Measurements from ENCODE around the gene GLI3.

The GLI3 gene

DNA sequence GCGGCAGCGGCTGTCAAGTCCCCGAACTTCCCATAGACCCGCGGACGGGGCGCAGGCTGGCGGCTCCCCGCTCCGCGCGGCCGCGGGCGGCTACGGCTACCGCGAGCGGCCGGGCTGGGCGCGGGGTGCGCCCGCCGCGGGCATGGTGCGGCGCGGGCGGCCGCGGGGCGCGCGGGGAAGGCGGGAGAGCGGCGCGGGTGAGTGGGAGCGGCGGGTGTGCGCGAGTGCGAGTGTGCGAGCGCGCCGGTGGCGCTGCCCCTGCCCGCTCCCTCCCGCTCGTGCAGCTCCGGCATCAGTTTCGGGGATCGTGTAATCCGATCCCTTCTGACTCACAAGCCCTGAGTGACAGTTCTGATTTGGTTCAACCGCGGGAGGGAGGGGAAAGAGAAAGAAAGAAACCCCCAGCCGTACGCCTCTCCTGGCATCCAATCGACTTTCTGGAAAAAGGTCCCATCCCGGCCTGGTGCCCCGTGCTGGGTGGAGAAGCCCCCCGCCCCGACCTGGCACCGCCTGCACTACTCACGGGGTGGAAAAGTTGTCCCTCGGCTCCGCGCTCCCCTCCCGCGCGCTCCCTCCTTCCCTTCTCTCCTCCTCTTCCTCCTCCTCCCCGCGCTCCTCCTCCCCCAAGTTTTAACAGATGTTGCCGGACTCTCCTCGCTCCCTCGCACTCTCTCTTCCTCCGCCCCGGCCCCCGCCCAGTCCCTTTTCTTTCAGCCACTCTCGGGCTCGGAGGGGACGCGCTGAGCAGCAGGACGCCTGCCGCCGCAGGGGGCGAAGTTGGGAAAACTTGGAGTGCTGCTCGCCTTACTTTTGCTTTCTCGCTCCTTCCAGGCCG is at the start of gene GLI3:
GLI3 (minus strand) TSS at position 234 of the 835 bp plus-strand sequence. CDS start 13,956 bp downstream, outside the sequence.
- DNase-seq (ENCODE audit: low spot score) = peak; percentile 52

DNA sequence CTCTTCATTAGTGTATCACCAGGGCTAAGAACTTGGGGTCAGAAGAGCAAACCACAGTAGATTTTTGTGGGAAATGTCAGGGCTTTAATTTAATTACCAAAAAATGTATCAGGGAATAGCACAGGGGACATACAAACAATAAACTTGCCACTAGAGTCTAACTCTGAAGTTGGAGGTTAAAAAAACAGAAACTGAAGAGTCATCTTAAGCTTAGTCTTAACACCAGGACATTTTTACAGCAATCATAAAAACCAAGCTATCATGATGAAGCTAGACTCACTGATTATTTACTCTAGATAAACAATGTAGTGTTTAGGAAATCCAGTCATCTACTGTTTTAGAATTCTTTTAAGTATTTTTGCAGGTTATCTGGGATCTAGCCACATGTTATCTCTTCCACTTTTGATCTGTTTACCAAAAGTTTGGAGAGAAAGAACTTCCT is 48.4 kb upstream of the GLI3 start:
- DNase-seq (ENCODE audit: low spot score) = no peak

DNA sequence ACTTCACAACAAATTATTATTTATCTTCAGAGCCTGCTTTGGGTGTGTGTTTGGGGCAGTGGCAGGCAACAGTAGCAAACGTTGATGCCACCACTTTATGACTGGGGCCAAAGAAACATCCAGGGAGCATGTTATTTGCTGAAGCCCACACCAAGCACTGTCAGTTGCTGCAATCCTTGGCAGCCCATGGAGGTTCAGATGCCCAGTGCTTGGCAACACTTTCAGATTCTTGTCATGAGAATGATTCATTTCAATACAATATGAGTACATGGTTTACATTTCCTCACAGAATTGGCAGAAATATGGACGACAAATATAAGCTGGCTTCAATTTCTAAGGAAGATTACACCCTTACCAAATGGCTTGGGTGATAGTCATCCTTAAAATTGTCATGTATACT is 46.5 kb upstream of the GLI3 start:
- no peak for DNase-seq (ENCODE audit: low spot score)

DNA sequence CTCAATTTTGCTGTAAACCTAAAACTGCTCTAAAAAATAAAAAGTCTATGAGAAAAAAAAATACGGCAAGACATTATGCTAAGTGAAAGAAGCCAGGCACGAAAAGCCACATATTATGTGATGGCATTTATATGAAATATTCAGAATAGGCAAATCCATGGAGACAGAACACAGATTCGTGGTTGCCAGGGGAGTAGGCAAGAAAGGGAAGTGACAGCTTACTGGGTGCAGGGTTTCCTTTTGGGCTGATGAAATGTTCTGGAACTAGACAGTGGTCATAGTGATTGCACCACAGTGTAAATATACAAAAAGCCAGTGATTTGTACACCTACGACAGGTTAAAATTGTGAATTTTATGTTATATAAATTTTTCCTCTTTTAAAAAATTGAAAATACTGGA is 41.3 kb upstream of the GLI3 start:
- DNase-seq (ENCODE audit: low spot score) = no peak

- no peak for DNase-seq (ENCODE audit: low spot score)
These were observed 37.0 kb upstream of the GLI3 start for GRCh38 chr7:42274053-42274452.

DNA sequence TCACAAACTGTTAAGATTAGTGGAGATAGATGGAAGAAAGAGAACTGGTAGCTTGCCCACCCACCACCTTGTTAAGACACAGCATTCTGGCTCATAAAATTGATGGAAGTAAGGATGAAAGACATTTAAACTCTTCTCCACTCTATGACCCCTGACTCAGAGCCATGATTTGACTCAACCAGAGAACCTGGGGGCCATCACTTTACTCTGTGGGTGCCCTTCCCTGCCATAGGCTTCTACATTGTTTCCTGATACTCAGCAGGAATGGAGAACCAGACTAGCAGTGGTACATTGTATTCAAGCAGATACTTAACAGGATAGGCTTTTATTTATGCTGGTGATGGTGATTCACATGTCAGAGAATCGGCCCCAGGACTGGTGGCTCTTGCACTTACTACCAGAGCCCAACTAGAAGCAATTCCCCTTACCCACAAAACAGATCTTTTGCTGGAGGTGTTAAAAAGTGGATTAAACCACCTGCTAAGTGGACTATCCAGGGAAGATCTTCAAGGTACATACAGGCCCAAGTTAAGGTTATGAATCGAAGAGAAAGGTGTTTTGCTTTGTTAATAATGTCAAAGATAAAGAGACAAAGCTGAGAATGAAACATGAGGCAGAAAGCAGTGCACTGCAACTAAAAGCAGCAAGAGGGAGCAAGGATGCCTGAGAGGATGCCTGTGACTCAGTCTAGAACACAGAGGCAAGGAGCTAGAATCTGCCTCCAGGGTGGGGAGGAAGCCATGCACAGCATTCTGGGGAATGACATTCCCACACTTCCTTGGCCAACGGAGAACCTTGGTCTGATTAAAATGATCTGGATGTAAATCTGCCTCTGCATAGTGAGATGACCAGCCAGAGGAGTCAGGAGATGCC is 36.0 kb upstream of the GLI3 start:
- no peak for DNase-seq (ENCODE audit: low spot score)

DNA sequence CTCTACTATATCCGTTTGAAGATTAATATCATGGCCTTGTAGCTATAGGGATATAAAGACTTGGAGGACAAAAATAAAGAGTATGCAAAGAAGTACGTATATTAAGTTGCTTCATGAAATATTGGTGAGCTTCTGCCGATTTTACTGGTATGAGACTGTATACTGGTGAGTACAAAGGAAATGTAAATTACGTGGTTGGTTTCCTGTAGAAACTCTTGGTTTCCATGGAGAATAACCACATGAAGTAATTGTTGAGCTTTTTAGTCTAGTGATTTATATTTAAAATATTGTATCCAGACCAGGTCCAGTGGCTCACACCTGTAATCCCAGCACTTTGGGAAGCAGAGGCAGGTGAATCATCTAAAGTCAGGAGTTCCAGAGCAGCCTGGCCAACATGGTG is 32.2 kb upstream of the GLI3 start:
- no peak for DNase-seq (ENCODE audit: low spot score)

- no peak for DNase-seq (ENCODE audit: low spot score)
These were observed 27.7 kb upstream of the GLI3 start for GRCh38 chr7:42264702-42265101.

- DNase-seq (ENCODE audit: low spot score) = peak; percentile 16
These were observed 27.0 kb upstream of the GLI3 start for GRCh38 chr7:42263971-42264370.

- peak; percentile 21 for DNase-seq (ENCODE audit: low spot score)
These were observed 26.0 kb upstream of the GLI3 start for GRCh38 chr7:42262964-42263363.

DNA sequence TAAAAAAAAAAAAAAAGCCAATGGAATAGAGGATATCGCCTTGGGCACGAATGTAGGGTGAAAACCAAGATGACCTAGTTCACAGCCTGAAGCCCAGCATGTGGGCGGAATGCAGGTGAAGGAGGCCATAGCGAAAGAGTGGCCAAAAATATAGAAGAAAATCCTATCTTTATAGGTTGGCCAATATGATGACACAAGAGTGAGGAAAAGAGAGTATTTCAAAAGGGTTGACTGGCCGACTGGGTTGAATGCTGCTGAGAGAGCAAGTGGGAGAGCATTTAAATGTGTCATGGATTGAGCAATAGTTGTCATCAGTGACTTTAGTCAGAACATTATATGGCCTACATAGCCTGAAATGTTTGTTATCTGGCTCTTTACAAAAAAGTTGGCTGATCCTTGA is 17.2 kb upstream of the GLI3 start:
- no peak for DNase-seq (ENCODE audit: low spot score)

DNA sequence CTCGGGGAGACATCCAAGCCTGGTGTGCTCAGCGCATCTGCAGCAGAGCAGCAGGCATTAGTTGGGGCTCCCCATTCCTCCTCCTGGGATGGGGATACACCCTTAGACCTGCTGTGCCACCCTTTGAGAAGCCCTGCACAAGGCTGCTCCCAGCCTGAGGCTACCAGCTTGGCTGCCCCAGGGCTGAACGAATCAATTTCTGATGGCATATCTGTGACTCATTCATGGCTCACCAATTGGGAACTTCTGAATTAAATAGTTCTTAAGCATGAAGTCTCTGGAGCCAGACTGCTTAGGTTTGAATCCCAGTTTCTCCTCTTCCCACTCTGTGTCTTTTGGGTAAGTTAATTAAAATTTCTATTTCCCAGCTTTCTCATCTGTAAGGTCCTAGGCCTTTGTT is 16.3 kb upstream of the GLI3 start:
- DNase-seq (ENCODE audit: low spot score) = no peak

DNA sequence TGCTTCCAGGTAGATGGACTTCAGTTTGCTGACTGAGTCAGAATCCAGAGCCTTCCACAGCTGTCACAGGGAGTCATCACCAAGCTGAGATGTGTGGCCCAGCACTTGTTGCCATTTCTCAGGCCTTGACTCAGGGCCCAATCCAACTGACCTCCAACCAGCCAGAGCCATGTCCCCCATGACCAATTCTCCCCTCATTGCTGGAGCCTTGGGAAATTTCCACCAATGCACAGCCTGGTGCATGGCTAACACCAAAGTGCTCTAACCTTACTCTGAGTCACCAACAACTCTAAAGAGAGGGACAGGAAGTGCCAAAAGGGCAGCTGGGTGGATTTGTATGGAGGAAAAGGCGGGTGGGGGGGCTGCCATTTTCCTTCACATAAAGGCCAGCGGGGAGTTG is 13.4 kb upstream of the GLI3 start:
- DNase-seq (ENCODE audit: low spot score) = no peak

DNA sequence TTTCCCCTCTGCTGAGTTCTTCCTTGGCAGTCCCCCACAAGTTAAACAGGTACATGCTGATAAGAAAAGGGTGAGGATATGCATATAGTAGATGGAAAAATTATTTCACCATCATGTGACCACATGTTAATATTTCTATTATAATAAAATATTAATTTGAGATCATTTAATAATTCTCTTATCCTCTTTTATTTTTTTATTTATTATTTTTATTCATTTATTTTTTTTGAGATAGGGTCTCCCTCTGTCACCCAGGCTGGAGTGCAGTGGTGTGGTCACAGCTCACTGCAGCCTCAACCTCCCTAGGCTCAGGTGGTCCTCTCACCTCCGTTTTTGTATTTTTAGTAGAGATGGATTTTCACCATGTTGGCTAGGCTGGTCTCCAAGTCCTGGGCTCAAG is 11.6 kb upstream of the GLI3 start:
- no peak for DNase-seq (ENCODE audit: low spot score)

GRCh38 chr7:42247301-42247700 is 10.3 kb upstream of the GLI3 start:
- no peak for DNase-seq (ENCODE audit: low spot score)

- no peak for DNase-seq (ENCODE audit: low spot score)
These were observed 7.8 kb upstream of the GLI3 start for GRCh38 chr7:42244828-42245227.

GRCh38 chr7:42242381-42242780 is 5.4 kb upstream of the GLI3 start:
- DNase-seq (ENCODE audit: low spot score) = no peak

- DNase-seq (ENCODE audit: low spot score) = no peak
These were observed 4.4 kb upstream of the GLI3 start for GRCh38 chr7:42241424-42241823.

GRCh38 chr7:42240416-42240815 is 3.4 kb upstream of the GLI3 start:
- no peak for DNase-seq (ENCODE audit: low spot score)

DNA sequence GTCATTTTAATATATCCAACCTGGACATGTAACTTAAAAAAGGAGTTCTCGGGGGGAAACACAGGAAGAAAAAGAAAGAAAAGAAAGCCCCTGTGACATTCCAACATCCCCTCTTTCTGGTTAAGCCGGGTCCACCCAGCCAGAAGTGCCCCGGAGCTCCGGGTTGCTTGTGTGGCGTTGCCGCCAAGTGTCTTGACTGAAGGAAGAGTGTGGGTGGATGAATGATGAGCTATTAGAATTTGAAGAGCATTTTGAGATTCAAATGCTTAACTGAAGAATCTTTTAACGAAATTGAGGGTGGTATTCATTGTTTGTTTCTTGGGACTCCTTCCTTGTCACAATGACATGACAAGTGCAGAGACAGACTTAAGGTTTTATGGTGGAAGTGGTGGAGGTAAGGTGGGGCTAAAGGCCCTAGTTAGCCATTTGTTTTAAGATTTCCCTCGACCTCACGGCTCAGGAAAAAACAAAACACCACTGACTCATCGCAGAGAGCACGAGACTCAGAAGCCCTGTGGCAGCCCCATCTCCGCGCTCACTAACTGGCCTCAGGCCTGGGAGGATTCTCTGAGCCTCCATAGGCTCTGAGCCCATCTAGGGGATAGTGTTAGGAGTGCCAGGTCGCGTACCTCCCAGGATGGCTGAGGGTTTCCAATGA is 1.8 kb upstream of the GLI3 start:
- DNase-seq (ENCODE audit: low spot score) = peak; percentile 18

DNA sequence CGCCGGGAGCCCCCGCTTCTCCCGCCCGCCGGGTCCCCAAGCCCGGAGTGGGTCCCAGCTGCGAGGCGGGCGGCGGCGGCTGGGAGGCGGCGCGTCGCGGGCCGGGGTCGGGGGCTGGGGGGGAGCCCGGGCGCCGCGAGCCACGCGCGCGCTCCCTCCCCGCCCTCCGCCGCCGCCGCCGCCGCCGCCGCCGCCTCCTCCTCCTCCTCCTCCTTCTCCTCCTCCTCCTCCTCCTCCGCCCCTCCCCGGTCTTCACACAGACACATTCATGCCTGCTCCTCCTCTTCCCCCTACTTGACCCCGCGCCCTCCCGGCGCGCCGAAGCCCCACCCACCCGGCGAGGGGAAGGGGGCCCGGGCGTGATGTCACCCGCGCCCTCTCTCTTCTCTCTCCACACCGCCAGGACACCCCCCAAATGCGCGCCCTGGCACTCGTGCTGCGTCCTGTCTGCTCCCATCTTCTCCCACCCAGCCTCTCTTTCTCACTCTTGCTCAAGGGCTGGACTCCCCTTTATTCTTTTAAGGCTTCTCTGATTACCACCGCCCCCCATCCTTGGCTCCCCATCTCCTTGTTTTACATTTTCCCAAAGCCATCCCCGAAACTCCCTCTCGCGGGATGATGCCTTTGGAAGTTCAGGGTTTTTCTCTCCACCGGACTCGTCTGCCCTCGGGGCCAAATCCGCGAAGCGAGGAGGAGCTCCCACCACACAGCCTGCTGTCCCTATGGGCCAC is 967 bp upstream of the GLI3 start:
- DNase-seq (ENCODE audit: low spot score) = peak; percentile 48

Data from globus pallidus (tissue), 1 donor.